Vagina (tissue), 2 donors: ENCODE results near the gene CCDC170.

Source experiments
- CTCF ChIP-seq, 3 experiments: fragments of 450-650 bp in 2 of 3; fragments of 200-600 bp in 1 of 3; sonication (generic) in 1 of 3; IDR thresholded peaks; one replicate each; pipeline ENCODE4 v1.5.1; 2017 to 2019; ENCODE audit warnings: antibody characterized with exemption in 3 of 3, mild to moderate bottlenecking in 2 of 3, moderate library complexity in 2 of 3
- POLR2AphosphoS5 ChIP-seq, 2 donors: sonication (generic); formaldehyde crosslinking; IDR thresholded peaks; one replicate each; pipeline ENCODE4 v1.9.0; 2017; ENCODE audit warnings: antibody characterized with exemption in 2 of 2, mild to moderate bottlenecking in 2 of 2, low read depth in 1 of 2; ENCODE audit not compliant: insufficient read depth in 1 of 2

GRCh38 chr6:151589667-151590066 is 95.8 kb downstream of the CCDC170 start:
- TF ChIP-seq POLR2AphosphoS5 (IDR thresholded peaks at IDR 0.05; ENCODE audit: insufficient read depth in 1 of 2, low read depth in 1 of 2) (no peak), CTCF (IDR thresholded peaks at IDR 0.05) (no peak)
